ENCODE data around the gene PHYHD1. TPM values are rescaled to one million over a fixed set of nuclear protein-coding genes. Genes with fewer than 3 reads are reported as not detected.

PHYHD1 gene
- total and polyA plus RNA-seq, 2 experiments from 2014 or later = 20.3 to 25.7 TPM

- no peak overlapping the region for H3K4me2 ChIP-seq
- H3K27me3 ChIP-seq = no peaks in the 10 kb centered on the region
- no peak overlapping the region for H2AFZ ChIP-seq
- TF ChIP-seq CTCF (IDR thresholded peaks at IDR 0.05; ENCODE audit: poor library complexity) = no peak
- no peak for TF ChIP-seq EZH2phosphoT487 (IDR thresholded peaks at IDR 0.05; ENCODE audit: low read depth, severe bottlenecking, unreplicated experiment)
- no peak for TF ChIP-seq EZH2 (IDR thresholded peaks at IDR 0.05; ENCODE audit: borderline replicate concordance)
- H3K4me1 ChIP-seq (ENCODE audit: insufficient read depth) = peaks cover 13% of the 10 kb centered on the region
- peak overlapping the region; percentile 81 for H3K27ac ChIP-seq
- H3K9me3 ChIP-seq (ENCODE audit: low read depth) = no peaks in the 10 kb centered on the region
- no peaks in the 10 kb centered on the region for H4K20me1 ChIP-seq (ENCODE audit: insufficient read depth, poor library complexity, severe bottlenecking)
- DNase-seq (ENCODE audit: low spot score) = no peak
- 80% methylated on average over 8 of the region's 8 CpGs for WGBS (ENCODE audit: low lambda C conversion rate, missing lambda C conversion rate)
- no peaks in the 10 kb centered on the region for H3K9me2 ChIP-seq (replicated peaks; ENCODE audit: insufficient read depth)
- no peak overlapping the region for H3K4me3 ChIP-seq
- peaks cover 25% of the 10 kb centered on the region for H3K79me2 ChIP-seq
- no peaks in the 10 kb centered on the region for H3K36me3 ChIP-seq (replicated peaks; ENCODE audit: insufficient read depth, low read depth)
Observed at GRCh38 chr9:128893354-128893753, 27.4 kb upstream of the PHYHD1 start.

DNA sequence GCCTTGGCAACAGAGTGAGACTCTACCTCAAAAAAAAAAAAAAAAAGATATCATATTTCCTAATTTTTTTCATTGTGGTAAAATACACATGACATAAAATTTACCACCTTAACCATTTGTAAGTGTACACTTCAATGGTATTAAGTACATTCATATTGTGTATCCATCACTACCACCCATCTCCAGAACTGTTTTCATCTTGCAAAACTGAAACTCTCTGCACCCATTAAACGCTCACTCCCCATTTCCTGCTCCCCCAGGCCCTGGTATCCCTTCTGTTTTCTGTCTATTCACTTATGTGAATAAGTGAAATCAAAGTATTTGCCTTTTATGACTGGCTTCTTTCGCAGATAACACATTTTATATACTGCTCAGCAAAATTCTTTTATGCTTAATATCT is 26.0 kb upstream of the PHYHD1 start:
- Histone ChIP-seq H4K20me1 (ENCODE audit: insufficient read depth, poor library complexity, severe bottlenecking) (no peaks in the 10 kb centered on the region), H3K9me2 (replicated peaks; ENCODE audit: insufficient read depth) (no peaks in the 10 kb centered on the region), H3K4me3 (no peak overlapping the region), H3K9me3 (ENCODE audit: low read depth) (no peaks in the 10 kb centered on the region), H3K79me2 (peaks cover 25% of the 10 kb centered on the region), H2AFZ (no peak overlapping the region), H3K4me1 (ENCODE audit: insufficient read depth) (peaks cover 13% of the 10 kb centered on the region), H3K4me2 (no peak overlapping the region), H3K27ac (no peak overlapping the region), H3K36me3 (replicated peaks; ENCODE audit: insufficient read depth, low read depth) (no peaks in the 10 kb centered on the region), H3K27me3 (no peaks in the 10 kb centered on the region)
- 93% methylated on average over 2 of the region's 2 CpGs for WGBS (ENCODE audit: low lambda C conversion rate, missing lambda C conversion rate)
- no peak for DNase-seq (ENCODE audit: low spot score)
- TF ChIP-seq EZH2 (IDR thresholded peaks at IDR 0.05; ENCODE audit: borderline replicate concordance) = no peak
- TF ChIP-seq CTCF (IDR thresholded peaks at IDR 0.05; ENCODE audit: poor library complexity) = no peak
- TF ChIP-seq EZH2phosphoT487 (IDR thresholded peaks at IDR 0.05; ENCODE audit: low read depth, severe bottlenecking, unreplicated experiment) = no peak

DNA sequence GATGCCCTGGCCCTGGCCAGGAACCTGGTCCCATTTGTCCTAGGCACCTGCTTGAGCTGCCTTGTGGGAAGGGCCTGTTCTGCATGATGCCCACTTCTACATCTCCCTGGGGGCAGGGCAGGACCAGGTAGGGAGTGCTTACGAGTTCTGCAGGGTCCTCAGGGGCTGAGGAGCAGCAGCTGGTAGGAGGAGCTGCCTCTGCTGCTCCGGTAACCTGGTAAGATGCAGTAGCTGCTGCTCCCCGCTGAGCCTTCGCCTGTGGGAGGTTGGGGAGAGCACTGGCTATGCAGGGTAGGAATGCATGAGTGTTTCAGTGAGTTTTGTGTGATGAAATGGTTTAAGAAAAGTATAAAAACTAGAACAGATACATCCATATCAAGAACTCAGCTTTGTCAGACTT is 25.2 kb upstream of the PHYHD1 start:
- 62% methylated on average over 4 of the region's 4 CpGs for WGBS (ENCODE audit: low lambda C conversion rate, missing lambda C conversion rate)
- H3K9me3 ChIP-seq (ENCODE audit: low read depth) = no peaks in the 10 kb centered on the region
- H3K9me2 ChIP-seq (replicated peaks; ENCODE audit: insufficient read depth) = no peaks in the 10 kb centered on the region
- H3K4me1 ChIP-seq (ENCODE audit: insufficient read depth) = peaks cover 13% of the 10 kb centered on the region
- H3K4me3 ChIP-seq = no peak overlapping the region
- no peaks in the 10 kb centered on the region for H3K36me3 ChIP-seq (replicated peaks; ENCODE audit: insufficient read depth, low read depth)
- DNase-seq (ENCODE audit: low spot score) = no peak
- H3K27ac ChIP-seq = no peak overlapping the region
- H3K4me2 ChIP-seq = no peak overlapping the region
- H3K79me2 ChIP-seq = peaks cover 27% of the 10 kb centered on the region
- no peak overlapping the region for H2AFZ ChIP-seq
- no peaks in the 10 kb centered on the region for H4K20me1 ChIP-seq (ENCODE audit: insufficient read depth, poor library complexity, severe bottlenecking)
- TF ChIP-seq CTCF (IDR thresholded peaks at IDR 0.05; ENCODE audit: poor library complexity) (no peak), EZH2phosphoT487 (IDR thresholded peaks at IDR 0.05; ENCODE audit: low read depth, severe bottlenecking, unreplicated experiment) (no peak), EZH2 (IDR thresholded peaks at IDR 0.05; ENCODE audit: borderline replicate concordance) (no peak)
- H3K27me3 ChIP-seq = no peaks in the 10 kb centered on the region

DNA sequence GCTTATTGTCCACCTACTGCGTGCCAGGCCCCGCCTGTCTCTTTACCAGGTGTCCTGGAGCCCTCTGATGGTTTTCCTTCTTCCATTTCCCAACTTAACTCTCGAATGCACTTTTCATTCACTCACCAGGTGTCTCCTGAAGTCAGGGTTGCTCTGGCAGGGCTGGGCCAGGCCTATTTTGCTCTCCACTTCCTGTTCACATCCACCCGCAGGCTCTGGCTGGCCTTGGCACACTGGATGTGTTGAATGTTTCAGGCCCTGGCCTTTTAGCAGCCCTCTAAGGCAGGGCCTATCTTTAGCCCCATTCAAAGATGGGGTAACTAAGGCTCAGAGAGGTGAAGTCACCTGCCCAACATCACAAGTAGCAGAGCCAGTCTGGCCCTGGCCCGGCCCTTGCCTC is 22.4 kb upstream of the PHYHD1 start:
- no peaks in the 10 kb centered on the region for H3K27me3 ChIP-seq
- no peaks in the 10 kb centered on the region for H3K9me3 ChIP-seq (ENCODE audit: low read depth)
- peaks cover under 1% of the 10 kb centered on the region for H3K4me1 ChIP-seq (ENCODE audit: insufficient read depth)
- no peak overlapping the region for H2AFZ ChIP-seq
- H3K9me2 ChIP-seq (replicated peaks; ENCODE audit: insufficient read depth) = no peaks in the 10 kb centered on the region
- no peaks in the 10 kb centered on the region for H3K36me3 ChIP-seq (replicated peaks; ENCODE audit: insufficient read depth, low read depth)
- TF ChIP-seq EZH2phosphoT487 (IDR thresholded peaks at IDR 0.05; ENCODE audit: low read depth, severe bottlenecking, unreplicated experiment) = no peak
- no peak for TF ChIP-seq CTCF (IDR thresholded peaks at IDR 0.05; ENCODE audit: poor library complexity)
- TF ChIP-seq EZH2 (IDR thresholded peaks at IDR 0.05; ENCODE audit: borderline replicate concordance) = no peak
- WGBS (ENCODE audit: low lambda C conversion rate, missing lambda C conversion rate) = 96% methylated on average over 5 of the region's 5 CpGs
- no peak overlapping the region for H3K4me2 ChIP-seq
- H3K79me2 ChIP-seq = peaks cover 26% of the 10 kb centered on the region
- H4K20me1 ChIP-seq (ENCODE audit: insufficient read depth, poor library complexity, severe bottlenecking) = no peaks in the 10 kb centered on the region
- H3K27ac ChIP-seq = no peak overlapping the region
- H3K4me3 ChIP-seq = no peak overlapping the region
- no peak for DNase-seq (ENCODE audit: low spot score)

Data from hepatocyte (in vitro differentiated cells).